Stomach (tissue), 9 donors: ENCODE results near the gene CYP4F3. TPM values are rescaled to one million over a fixed set of nuclear protein-coding genes. Genes with fewer than 3 reads are reported as not detected.
"Not testable (repeated sequence)": the region's sequence is repeated elsewhere in the genome, so short reads cannot be mapped to it uniquely, and the experiment has no call there.

Source experiments
- DNase-seq, 2 donors: peaks; one replicate each; pipeline versions ENCODE4 v3.0.0 to v3.0.0-alpha.2; 2013 to 2019
- H3K27ac ChIP-seq, 5 donors: fragments of 200-600 bp in 4 of 5; sonication (generic) in 4 of 5; one replicate each; pipeline ENCODE4 v1.5.1; 2013 to 2019; ENCODE audit warnings: mild to moderate bottlenecking in 1 of 5, moderate library complexity in 1 of 5
- H3K27me3 ChIP-seq, 3 donors: fragments of 200-600 bp; sonication (generic); one replicate each; pipeline ENCODE4 v1.5.1; 2017 to 2019; ENCODE audit warnings: mixed run types in 1 of 3
- H3K36me3 ChIP-seq, 4 donors: fragments of 200-600 bp; sonication (generic); 1 replicate in 3 of 4; 2 replicates in 1 of 4; pipeline ENCODE4 v1.5.1; 2016 to 2019
- H3K4me1 ChIP-seq, 4 donors: fragments of 200-600 bp; sonication (generic); one replicate each; pipeline ENCODE4 v1.5.1; 2016 to 2019
- H3K4me3 ChIP-seq, 4 donors: fragments of 200-600 bp; sonication (generic) in 3 of 4; one replicate each; pipeline ENCODE4 v1.5.1; 2016 to 2019; ENCODE audit warnings: mild to moderate bottlenecking in 1 of 4
- H3K9me3 ChIP-seq, 4 donors: fragments of 200-600 bp; sonication (generic); one replicate each; pipeline ENCODE4 v1.5.1; 2016 to 2019
- EP300 ChIP-seq: sonication (generic); formaldehyde crosslinking; IDR thresholded peaks from one replicate; pipeline ENCODE4 v1.6.1; 2017; ENCODE audit warnings: antibody characterized with exemption
- POLR2A ChIP-seq, 4 donors: fragments of 450-650 bp; IDR thresholded peaks; one replicate each; pipeline ENCODE4 v1.6.1; 2016; ENCODE audit warnings: antibody characterized with exemption in 4 of 4, control low read depth in 2 of 4, mild to moderate bottlenecking in 1 of 4, moderate library complexity in 1 of 4
- POLR2AphosphoS5 ChIP-seq, 3 donors: sonication (generic); formaldehyde crosslinking; IDR thresholded peaks; one replicate each; pipeline ENCODE4 v1.6.1; 2016; ENCODE audit warnings: antibody characterized with exemption in 3 of 3
- WGBS, 5 donors: extraction: QIAGEN DNeasy Blood & Tissue Kit in 3 of 5; methylation state at CpG; one replicate each; pipeline versions ENCODE4 v1.1.5 to v1.1.7; 2013 to 2018; 5-methylcytosine and 5-hydroxymethylcytosine counted together
- intact Hi-C: fragments of 100-400 bp; cut with DNase I; formaldehyde crosslinking; loops from one replicate; pipeline ENCODE4 v1.15.1; 2023; ENCODE audit warnings: low total_unique reads
- polyA plus RNA-seq, 3 donors: library from polyadenylated mRNA; stranded (reverse); fragments of 200-250 nt; gene quantifications; one replicate each; pipeline ENCODE4 v1.2.3, GENCODE V29; 2013
- total RNA-seq, 5 donors: library from RNA; depleted of rRNA; stranded (reverse); fragments of >200 nt; gene quantifications; one replicate each; pipeline versions ENCODE4 v1.1.0 to v1.2.3, GENCODE V29; 2014 to 2016
- TF ChIP-seq, protein P1 (sequence below), 7 experiments: fragments of 450-650 bp in 4 of 7; fragments of 200-600 bp in 3 of 7; sonication (generic) in 3 of 7; IDR thresholded peaks; one replicate each; pipeline ENCODE4 v1.5.1; 2016 to 2019; ENCODE audit warnings: antibody characterized with exemption in 7 of 7, control low read depth in 2 of 7, mild to moderate bottlenecking in 1 of 7
- donor health status: healthy with polysubstance abuse.
- donor health status: Bipolar disorder and iron deficiency.
- donor health status: healthy.

Gene CYP4F3
- total and polyA plus RNA-seq, 8 donors, result 0.25 to 100 (median 5.4) TPM

DNA sequence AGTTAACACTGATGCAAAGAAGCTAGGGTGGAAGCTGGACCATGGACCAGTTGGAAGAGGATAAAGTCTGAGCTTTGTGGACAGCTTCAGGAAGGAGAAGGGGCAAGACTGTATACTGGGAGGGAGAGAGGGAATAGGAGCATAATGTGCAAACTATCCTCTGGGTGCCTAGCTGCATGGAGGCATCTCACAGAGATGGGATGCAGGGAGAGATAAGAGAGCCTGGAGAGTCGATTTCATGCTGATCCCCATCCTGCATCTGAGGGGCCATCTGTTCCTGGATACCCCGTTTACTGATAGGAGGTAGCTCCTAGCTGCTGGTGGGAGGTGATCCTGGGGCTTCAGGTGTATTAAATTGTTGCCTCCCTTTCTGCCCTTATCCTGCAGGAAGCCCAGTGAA, 8.8 kb downstream of the CYP4F3 start:
- intact Hi-C loops, result no loop called here
- H3K4me3 ChIP-seq, result no peak overlapping the region
- H3K9me3 ChIP-seq, result no peaks in the 10 kb centered on the region
- no peak for TF ChIP-seq POLR2A (IDR thresholded peaks at IDR 0.05)
- TF ChIP-seq, protein P1, sequence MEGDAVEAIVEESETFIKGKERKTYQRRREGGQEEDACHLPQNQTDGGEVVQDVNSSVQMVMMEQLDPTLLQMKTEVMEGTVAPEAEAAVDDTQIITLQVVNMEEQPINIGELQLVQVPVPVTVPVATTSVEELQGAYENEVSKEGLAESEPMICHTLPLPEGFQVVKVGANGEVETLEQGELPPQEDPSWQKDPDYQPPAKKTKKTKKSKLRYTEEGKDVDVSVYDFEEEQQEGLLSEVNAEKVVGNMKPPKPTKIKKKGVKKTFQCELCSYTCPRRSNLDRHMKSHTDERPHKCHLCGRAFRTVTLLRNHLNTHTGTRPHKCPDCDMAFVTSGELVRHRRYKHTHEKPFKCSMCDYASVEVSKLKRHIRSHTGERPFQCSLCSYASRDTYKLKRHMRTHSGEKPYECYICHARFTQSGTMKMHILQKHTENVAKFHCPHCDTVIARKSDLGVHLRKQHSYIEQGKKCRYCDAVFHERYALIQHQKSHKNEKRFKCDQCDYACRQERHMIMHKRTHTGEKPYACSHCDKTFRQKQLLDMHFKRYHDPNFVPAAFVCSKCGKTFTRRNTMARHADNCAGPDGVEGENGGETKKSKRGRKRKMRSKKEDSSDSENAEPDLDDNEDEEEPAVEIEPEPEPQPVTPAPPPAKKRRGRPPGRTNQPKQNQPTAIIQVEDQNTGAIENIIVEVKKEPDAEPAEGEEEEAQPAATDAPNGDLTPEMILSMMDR (IDR thresholded peaks at IDR 0.05), result peak in 1 of 7 experiments; percentile 4
- no peak overlapping the region for H3K27ac ChIP-seq
- H3K4me1 ChIP-seq, result no peaks in the 10 kb centered on the region
- no peak for DNase-seq
- H3K36me3 ChIP-seq, result no peaks in the 10 kb centered on the region
- WGBS, 5 donors, result 58 to 73% (median 70%) methylated on average over 2 of the region's 2 CpGs; no CpG with 5 or more reads in 1 of the 5 donors
- H3K27me3 ChIP-seq, result peaks cover 0 to 40% (median 0%) of the 10 kb centered on the region in 3 donors

DNA sequence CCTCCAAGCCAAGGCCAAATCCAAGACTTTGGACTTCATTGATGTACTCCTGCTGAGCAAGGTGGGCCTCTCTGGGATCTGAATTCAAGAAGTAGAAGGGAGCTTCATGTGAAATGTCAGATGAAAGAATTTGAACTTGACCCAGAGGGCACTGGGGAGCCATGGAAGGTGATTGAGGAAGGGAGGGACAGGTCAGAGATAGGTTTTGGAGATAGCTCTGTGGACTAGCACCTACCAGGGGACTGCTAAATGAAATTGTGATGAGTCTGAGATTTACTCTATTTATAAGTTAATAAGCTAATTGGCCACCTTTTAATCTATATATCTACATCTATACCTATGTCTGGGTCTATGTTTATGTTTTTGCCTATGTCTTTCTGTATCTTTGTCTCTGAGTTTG, 9.4 kb downstream of the CYP4F3 start:
- H3K9me3 ChIP-seq, H3K36me3 ChIP-seq, H3K27ac ChIP-seq, H3K4me3 ChIP-seq, H3K4me1 ChIP-seq, intact Hi-C loops, DNase-seq: not testable (repeated sequence)
- H3K27me3 ChIP-seq, result peaks cover 0 to 40% (median 0%) of the 10 kb centered on the region in 3 donors

DNA sequence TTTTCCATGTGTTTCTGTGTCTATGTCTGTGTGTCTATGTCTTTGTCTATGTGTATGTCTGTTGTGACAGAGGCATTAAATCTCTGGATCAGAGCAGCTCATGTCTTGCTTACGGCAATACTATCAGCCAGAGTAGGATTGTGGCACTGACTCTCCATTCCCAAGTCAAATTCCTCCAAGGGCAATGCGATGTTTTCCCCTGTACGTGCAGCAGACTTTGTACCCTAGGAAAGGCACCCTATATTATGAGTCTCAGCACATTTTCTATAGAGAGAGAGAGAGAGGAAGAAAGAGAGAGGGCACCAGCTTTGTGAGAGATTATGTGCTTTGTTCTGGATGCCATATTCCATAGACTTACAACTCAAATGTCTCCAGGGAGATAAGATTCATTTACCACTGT, 11.1 kb downstream of the CYP4F3 start:
- TF ChIP-seq, protein P1 (IDR thresholded peaks at IDR 0.05), result no peak
- no peak for TF ChIP-seq POLR2AphosphoS5 (IDR thresholded peaks at IDR 0.05)
- no peak for TF ChIP-seq POLR2A (IDR thresholded peaks at IDR 0.05)
- no peak for TF ChIP-seq EP300
- Histone ChIP-seq H3K4me3 (no peak overlapping the region), H3K27me3 (peaks cover 0 to 34% (median 0%) of the 10 kb centered on the region in 3 donors), H3K36me3 (no peaks in the 10 kb centered on the region), H3K27ac (no peak overlapping the region), H3K9me3 (no peaks in the 10 kb centered on the region), H3K4me1 (no peaks in the 10 kb centered on the region)
- no peak for DNase-seq
- WGBS, 5 donors, result 61 to 83% (median 69%) methylated on average over 3 of the region's 3 CpGs
- intact Hi-C loops, result no loop called here

DNA sequence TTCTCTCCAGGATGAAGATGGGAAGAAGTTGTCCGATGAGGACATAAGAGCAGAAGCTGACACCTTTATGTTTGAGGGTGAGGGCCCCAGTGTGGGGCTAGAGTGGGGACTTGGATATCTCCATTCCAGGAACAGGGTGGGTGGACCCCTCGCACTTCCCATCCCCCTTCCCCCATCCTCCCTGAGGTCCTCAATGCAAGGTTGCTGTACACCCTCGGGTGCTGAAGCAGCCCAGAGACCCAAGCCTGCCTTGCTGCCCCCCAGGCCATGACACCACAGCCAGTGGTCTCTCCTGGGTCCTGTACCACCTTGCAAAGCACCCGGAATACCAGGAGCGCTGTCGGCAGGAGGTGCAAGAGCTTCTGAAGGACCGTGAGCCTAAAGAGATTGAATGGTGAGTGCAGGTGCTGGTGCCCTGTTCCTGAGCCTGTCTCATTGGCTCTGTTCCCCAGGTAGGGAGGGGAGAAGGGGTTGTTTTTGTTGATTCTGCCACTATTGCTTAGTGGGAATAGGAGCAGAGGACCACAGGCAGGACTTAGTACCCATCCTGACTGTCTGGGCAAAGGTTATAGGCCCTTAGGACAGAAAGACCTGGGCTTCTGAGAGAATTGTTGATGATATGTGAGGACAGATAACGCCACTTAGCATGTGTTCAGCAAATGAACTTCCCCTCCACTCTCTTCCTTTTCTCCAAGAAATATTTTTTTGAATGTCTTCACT, 12.0 kb downstream of the CYP4F3 start:
- no peak overlapping the region for H3K27ac ChIP-seq
- no peak for DNase-seq
- H3K36me3 ChIP-seq, result no peaks in the 10 kb centered on the region
- WGBS, 5 donors, result 63 to 82% (median 75%) methylated on average over 8 of the region's 8 CpGs
- intact Hi-C loops, result no loop called here
- no peak for TF ChIP-seq POLR2AphosphoS5 (IDR thresholded peaks at IDR 0.05)
- TF ChIP-seq POLR2A (IDR thresholded peaks at IDR 0.05), result no peak
- TF ChIP-seq EP300, result no peak
- TF ChIP-seq, protein P1 (IDR thresholded peaks at IDR 0.05), result no peak
- no peaks in the 10 kb centered on the region for H3K4me1 ChIP-seq
- H3K4me3 ChIP-seq, result no peak overlapping the region
- no peaks in the 10 kb centered on the region for H3K9me3 ChIP-seq
- H3K27me3 ChIP-seq, result peaks cover 0 to 38% (median 0%) of the 10 kb centered on the region in 3 donors

DNA sequence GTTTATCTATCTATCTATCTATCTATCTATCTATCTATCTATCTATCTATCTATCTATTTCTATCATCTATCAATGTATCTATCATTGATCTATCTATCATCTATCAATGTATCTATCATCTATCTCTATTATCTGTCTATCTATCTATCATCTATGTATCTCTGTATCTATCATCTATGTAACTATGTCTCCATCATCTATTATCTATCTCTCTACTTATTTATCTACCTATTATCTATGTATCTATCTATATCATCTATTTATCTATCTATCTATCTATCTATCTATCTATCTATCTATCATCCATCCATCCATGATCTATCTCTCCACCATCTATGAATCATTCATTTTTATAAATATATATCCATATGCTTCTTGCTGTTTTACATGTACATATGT, 15.8 kb downstream of the CYP4F3 start:
- Histone ChIP-seq H3K27me3 (peaks cover 0 to 51% (median 6%) of the 10 kb centered on the region in 3 donors), H3K36me3 (no peaks in the 10 kb centered on the region), H3K27ac (no peak overlapping the region), H3K4me1 (no peaks in the 10 kb centered on the region), H3K9me3 (no peaks in the 10 kb centered on the region), H3K4me3 (no peak overlapping the region)
- TF ChIP-seq EP300, result no peak
- TF ChIP-seq POLR2A (IDR thresholded peaks at IDR 0.05), result no peak
- no peak for TF ChIP-seq POLR2AphosphoS5 (IDR thresholded peaks at IDR 0.05)
- TF ChIP-seq, protein P1 (IDR thresholded peaks at IDR 0.05), result no peak
- intact Hi-C loops, result no loop called here
- DNase-seq, result no peak
